ENCODE results near the gene GLE1. TPM values are rescaled to one million over a fixed set of nuclear protein-coding genes. Genes with fewer than 3 reads are reported as not detected.
A peak's percentile ranks its signal among the peaks of the same experiment; 100 is the strongest.

The GLE1 gene
- total RNA-seq, 2 donors from 2014 or later = 14.7 to 16.6 TPM

DNA sequence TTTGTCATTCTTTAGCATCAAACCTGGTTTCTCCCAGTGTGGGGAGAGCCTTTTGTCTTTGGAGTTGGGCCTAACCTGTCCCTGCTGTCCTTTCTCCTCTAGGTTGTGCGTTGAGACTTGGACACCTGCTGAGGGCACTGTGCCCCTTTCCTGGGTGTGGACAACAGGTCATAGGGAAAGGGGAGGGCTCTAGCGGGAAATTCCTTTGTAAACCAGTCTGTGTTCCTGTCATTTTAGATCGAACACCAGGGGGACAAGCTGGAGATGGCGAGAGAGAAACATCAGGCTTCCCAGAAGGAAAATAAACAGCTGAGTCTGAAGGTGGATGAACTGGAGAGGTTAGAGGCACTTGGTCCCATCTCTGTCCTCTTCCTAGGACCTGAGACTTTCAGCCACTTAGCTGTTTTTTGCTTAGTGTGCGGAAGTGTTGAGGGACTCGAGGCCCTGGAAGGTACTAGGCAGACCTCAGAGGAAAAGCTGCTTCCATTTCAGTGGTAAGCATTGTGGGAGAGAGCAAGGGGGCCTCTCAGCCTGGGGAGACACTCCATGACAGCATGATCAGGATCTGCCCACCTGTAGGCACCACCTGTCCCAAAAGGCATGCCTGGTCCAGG is 8.6 kb upstream of the GLE1 start:
- Mint-ChIP-seq H3K4me3 (no peak overlapping the region), H3K36me3 (ENCODE audit: low read depth) (peaks cover 67% of the 10 kb centered on the region), H3K4me1 (no peaks in the 10 kb centered on the region), H3K27me3 (ENCODE audit: insufficient read depth) (no peaks in the 10 kb centered on the region), H3K27ac (peak overlapping the region; percentile 64), H3K9me3 (no peaks in the 10 kb centered on the region)
- DNase-seq = peak; percentile 67
- H3K4me1 ChIP-seq (ENCODE audit: control insufficient read depth, insufficient read depth, low read length) = no peaks in the 10 kb centered on the region
- no peak overlapping the region for H3K27ac ChIP-seq (ENCODE audit: low read depth, low read length)
- H3K9ac ChIP-seq (ENCODE audit: extremely low read depth, low read length, poor library complexity, severe bottlenecking) = no peak overlapping the region
- H3K27me3 ChIP-seq (ENCODE audit: control insufficient read depth, insufficient read depth, low read length, poor library complexity, severe bottlenecking) = no peaks in the 10 kb centered on the region
- H3K36me3 ChIP-seq (ENCODE audit: control insufficient read depth, insufficient read depth, low read length) = peaks cover 85% of the 10 kb centered on the region
- 80% methylated on average over 4 to 6 of the region's 6 CpGs for WGBS, 2 experiments (ENCODE audit: insufficient coverage in 1 of 2, insufficient read length in 1 of 2)
- H3K4me3 ChIP-seq (ENCODE audit: low read length) = no peak overlapping the region
- H3K9me3 ChIP-seq (ENCODE audit: control insufficient read depth, low read length) = no peaks in the 10 kb centered on the region
- TF ChIP-seq, protein P1, sequence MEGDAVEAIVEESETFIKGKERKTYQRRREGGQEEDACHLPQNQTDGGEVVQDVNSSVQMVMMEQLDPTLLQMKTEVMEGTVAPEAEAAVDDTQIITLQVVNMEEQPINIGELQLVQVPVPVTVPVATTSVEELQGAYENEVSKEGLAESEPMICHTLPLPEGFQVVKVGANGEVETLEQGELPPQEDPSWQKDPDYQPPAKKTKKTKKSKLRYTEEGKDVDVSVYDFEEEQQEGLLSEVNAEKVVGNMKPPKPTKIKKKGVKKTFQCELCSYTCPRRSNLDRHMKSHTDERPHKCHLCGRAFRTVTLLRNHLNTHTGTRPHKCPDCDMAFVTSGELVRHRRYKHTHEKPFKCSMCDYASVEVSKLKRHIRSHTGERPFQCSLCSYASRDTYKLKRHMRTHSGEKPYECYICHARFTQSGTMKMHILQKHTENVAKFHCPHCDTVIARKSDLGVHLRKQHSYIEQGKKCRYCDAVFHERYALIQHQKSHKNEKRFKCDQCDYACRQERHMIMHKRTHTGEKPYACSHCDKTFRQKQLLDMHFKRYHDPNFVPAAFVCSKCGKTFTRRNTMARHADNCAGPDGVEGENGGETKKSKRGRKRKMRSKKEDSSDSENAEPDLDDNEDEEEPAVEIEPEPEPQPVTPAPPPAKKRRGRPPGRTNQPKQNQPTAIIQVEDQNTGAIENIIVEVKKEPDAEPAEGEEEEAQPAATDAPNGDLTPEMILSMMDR (conservative IDR thresholded peaks at IDR 0.05) = peak; percentile 21

DNA sequence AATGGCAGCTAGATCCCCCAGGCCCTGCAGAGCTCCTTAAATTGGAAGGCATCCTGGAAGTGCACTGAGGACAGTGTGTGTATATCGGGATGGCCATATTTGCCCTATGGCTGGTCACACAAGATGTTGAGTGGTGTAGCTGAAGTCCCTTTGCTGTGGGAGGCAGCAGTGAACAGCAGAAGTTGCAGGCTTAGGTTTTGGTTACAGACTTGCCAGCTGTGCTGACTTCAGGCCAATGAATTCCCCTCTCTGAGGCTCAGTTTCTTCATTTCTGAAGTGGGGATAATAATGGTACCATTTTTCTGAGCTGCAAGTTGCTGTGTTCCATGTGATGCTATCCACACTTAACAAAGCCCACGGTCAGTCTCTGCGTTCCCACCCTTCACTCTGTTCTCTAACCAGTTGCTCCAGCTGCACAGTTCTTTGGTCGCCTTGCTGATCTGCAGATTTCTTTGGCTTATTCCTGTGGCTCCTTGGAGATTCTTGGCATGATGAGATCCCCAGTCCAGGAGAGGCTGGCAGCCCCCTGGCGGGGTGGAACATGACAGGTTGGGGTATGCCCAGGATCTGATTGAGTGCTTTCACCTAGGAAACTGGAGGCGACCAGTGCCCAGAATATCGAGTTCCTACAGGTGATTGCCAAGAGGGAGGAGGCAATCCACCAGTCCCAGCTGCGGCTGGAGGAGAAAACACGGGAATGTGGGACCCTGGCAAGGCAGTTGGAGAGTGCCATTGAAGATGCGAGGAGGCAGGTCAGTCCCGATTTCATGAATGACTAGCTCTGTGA is 6.5 kb upstream of the GLE1 start:
- H3K9ac ChIP-seq (ENCODE audit: extremely low read depth, low read length, poor library complexity, severe bottlenecking) = no peak overlapping the region
- H3K9me3 ChIP-seq (ENCODE audit: control insufficient read depth, low read length) = no peaks in the 10 kb centered on the region
- Mint-ChIP-seq H3K27ac (no peak overlapping the region), H3K36me3 (ENCODE audit: low read depth) (peaks cover 61% of the 10 kb centered on the region), H3K4me1 (no peaks in the 10 kb centered on the region), H3K27me3 (ENCODE audit: insufficient read depth) (no peaks in the 10 kb centered on the region), H3K9me3 (no peaks in the 10 kb centered on the region), H3K4me3 (no peak overlapping the region)
- WGBS, 2 experiments (ENCODE audit: insufficient coverage in 1 of 2, insufficient read length in 1 of 2) = 87 to 95% methylated on average over 11 of the region's 11 CpGs
- H3K36me3 ChIP-seq (ENCODE audit: control insufficient read depth, insufficient read depth, low read length) = peaks cover 80% of the 10 kb centered on the region
- H3K27me3 ChIP-seq (ENCODE audit: control insufficient read depth, insufficient read depth, low read length, poor library complexity, severe bottlenecking) = no peaks in the 10 kb centered on the region
- H3K27ac ChIP-seq (ENCODE audit: low read depth, low read length) = no peak overlapping the region
- H3K4me3 ChIP-seq (ENCODE audit: low read length) = no peak overlapping the region
- TF ChIP-seq, protein P1 (conservative IDR thresholded peaks at IDR 0.05) = no peak
- DNase-seq = no peak
- no peaks in the 10 kb centered on the region for H3K4me1 ChIP-seq (ENCODE audit: control insufficient read depth, insufficient read depth, low read length)

DNA sequence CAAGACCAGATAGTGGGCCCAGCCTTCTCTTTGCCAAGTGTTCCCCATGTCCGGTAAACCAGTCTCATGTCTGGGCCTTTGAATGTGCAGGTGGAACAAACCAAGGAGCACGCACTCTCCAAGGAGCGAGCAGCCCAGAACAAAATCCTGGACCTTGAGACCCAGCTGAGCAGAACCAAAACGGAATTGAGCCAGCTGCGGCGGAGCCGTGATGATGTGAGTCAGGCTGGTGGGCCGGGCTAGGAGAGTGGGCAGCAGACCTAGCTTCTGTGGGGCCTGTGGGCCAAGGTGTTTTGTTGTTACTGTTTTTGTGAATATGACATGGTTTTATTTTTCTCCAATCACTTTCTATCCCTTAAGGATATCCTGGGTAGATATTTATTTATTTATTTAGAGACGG is 5.6 kb upstream of the GLE1 start:
- no peaks in the 10 kb centered on the region for H3K27me3 ChIP-seq (ENCODE audit: control insufficient read depth, insufficient read depth, low read length, poor library complexity, severe bottlenecking)
- H3K4me3 Mint-ChIP-seq = no peak overlapping the region
- H3K4me1 ChIP-seq (ENCODE audit: control insufficient read depth, insufficient read depth, low read length) = no peaks in the 10 kb centered on the region
- peaks cover 2% of the 10 kb centered on the region for H3K4me1 Mint-ChIP-seq
- H3K4me3 ChIP-seq (ENCODE audit: low read length) = no peak overlapping the region
- H3K9ac ChIP-seq (ENCODE audit: extremely low read depth, low read length, poor library complexity, severe bottlenecking) = no peak overlapping the region
- no peak overlapping the region for H3K27ac Mint-ChIP-seq
- no peak for DNase-seq
- H3K9me3 ChIP-seq (ENCODE audit: control insufficient read depth, low read length) = no peaks in the 10 kb centered on the region
- WGBS, 2 experiments (ENCODE audit: insufficient coverage in 1 of 2, insufficient read length in 1 of 2) = 96 to 98% methylated on average over 7 to 8 of the region's 9 CpGs
- no peaks in the 10 kb centered on the region for H3K9me3 Mint-ChIP-seq
- TF ChIP-seq, protein P1 (conservative IDR thresholded peaks at IDR 0.05) = no peak
- no peak overlapping the region for H3K27ac ChIP-seq (ENCODE audit: low read depth, low read length)
- H3K36me3 ChIP-seq (ENCODE audit: control insufficient read depth, insufficient read depth, low read length) = peaks cover 74% of the 10 kb centered on the region
- H3K36me3 Mint-ChIP-seq (ENCODE audit: low read depth) = peaks cover 57% of the 10 kb centered on the region
- no peaks in the 10 kb centered on the region for H3K27me3 Mint-ChIP-seq (ENCODE audit: insufficient read depth)
